PC-9 (cell line): Measurements from ENCODE around the gene SLC22A3.

Source experiments
- CTCF ChIP-seq: fragments of 200-600 bp; sonication (generic); conservative IDR thresholded peaks from 2 replicates; pipeline ENCODE4 v1.6.1; 2017; ENCODE audit warnings: mixed run types, antibody characterized with exemption, mild to moderate bottlenecking, moderate library complexity
- EZH2 ChIP-seq: fragments of 200-600 bp; sonication (generic); IDR thresholded peaks from 2 replicates; pipeline ENCODE4 v1.8.0; 2017; ENCODE audit warnings: antibody characterized with exemption, low read depth

- TF ChIP-seq CTCF (no peak), EZH2 (no peak)
These were observed 72.9 kb downstream of the SLC22A3 start for GRCh38 chr6:160420969-160421556.
